K562 (cell line): ENCODE data around the gene AQP2. TPM values are rescaled to one million over a fixed set of nuclear protein-coding genes. Genes with fewer than 3 reads are reported as not detected.
A peak's percentile ranks its signal among the peaks of the same experiment; 100 is the strongest.

ENCODE experiments used
- ATAC-seq: fragments of 200-7000 bp; cut with Tn5 transposase; 3 replicates; pipeline ENCODE4 v1.9.1; 2020; ENCODE audit warnings: moderate library complexity
- BruUV-seq: library from RNA; stranded (reverse); fragments of 400-500 nt; replicated peaks from 2 replicates; lab custom pipeline; 2021; lab: Mats Ljungman, UMichigan
- CTCF ChIA-PET: fragments of 300-600 bp; formaldehyde crosslinking; extraction: SDS; loops from one replicate; lab custom pipeline; 2021; ENCODE audit warnings: low intra/inter-chr PET ratio; lab: Yijun Ruan, JAX
- POLR2A ChIA-PET: fragments of 300-600, 350-650 bp; sonication (Branson Sonifier 250); formaldehyde crosslinking; extraction: SDS; loops from one replicate; lab custom pipeline; 2021; ENCODE audit warnings: antibody characterized with exemption, inconsistent platforms; lab: Yijun Ruan, JAX
- DNase-seq, 4 experiments: peaks; one replicate each; pipeline versions ENCODE4 v3.0.0 to v3.0.0-alpha.2; 2011 to 2018; ENCODE audit warnings: low spot score in 3 of 4, mixed read lengths in 3 of 4; ENCODE audit errors: extremely low read depth in 1 of 4
- FAIRE-seq: peaks from 2 replicates; lab custom pipeline; 2011; peaks lifted over from hg19 to GRCh38; lab: Jason Lieb, UNC
- H2AFZ ChIP-seq: 2 replicates; pipeline ENCODE4 v1.6.0; 2011; ENCODE audit warnings: low read depth, low read length, control low read depth, inconsistent platforms
- H3K27ac ChIP-seq: fragments of 200-600 bp; 3 replicates; pipeline ENCODE4 v1.8.0; 2011; ENCODE audit warnings: low read depth, mild to moderate bottlenecking, control low read depth, inconsistent platforms, low read length, moderate library complexity, mixed read lengths; ENCODE audit errors: extremely low read depth
- H3K27me3 ChIP-seq, 2 experiments: fragments of 300-600 bp in 1 of 2; 2 replicates in 1 of 2; 3 replicates in 1 of 2; pipeline versions ENCODE4 v1.6.0 to v1.8.0; 2011; ENCODE audit warnings: inconsistent platforms in 2 of 2, low read length in 2 of 2, mild to moderate bottlenecking in 1 of 2, mixed read lengths in 1 of 2, moderate library complexity in 1 of 2; ENCODE audit not compliant: control insufficient read depth in 2 of 2, insufficient read depth in 2 of 2
- H3K36me3 ChIP-seq: fragments of 300-600 bp; 3 replicates; pipeline ENCODE4 v1.8.0; 2011; ENCODE audit warnings: mild to moderate bottlenecking, low read length, inconsistent platforms; ENCODE audit not compliant: control insufficient read depth, insufficient read depth
- H3K4me1 ChIP-seq, 2 experiments: fragments of 200-600 bp in 1 of 2; replicated peaks in 1 of 2; 2 replicates in 1 of 2; 3 replicates in 1 of 2; pipeline versions ENCODE4 v1.5.1 to v1.8.0; 2011; ENCODE audit warnings: inconsistent platforms in 2 of 2, low read length in 2 of 2, mild to moderate bottlenecking in 1 of 2, mixed read lengths in 1 of 2, moderate library complexity in 1 of 2; ENCODE audit not compliant: control insufficient read depth in 2 of 2, insufficient read depth in 2 of 2
- H3K4me2 ChIP-seq: 2 replicates; pipeline ENCODE4 v1.6.1; 2011; ENCODE audit warnings: low read length, control low read depth, inconsistent platforms, mixed read lengths; ENCODE audit not compliant: insufficient read depth
- H3K4me3 ChIP-seq: fragments of 200-600 bp; sonication (generic), shearing (Covaris generic); 2 replicates; pipeline ENCODE4 v1.5.1; 2016; ENCODE audit warnings: control low read depth, inconsistent platforms
- H3K79me2 ChIP-seq: fragments of 200-600 bp; 3 replicates; pipeline ENCODE4 v1.8.0; 2011; ENCODE audit warnings: low read length, inconsistent platforms; ENCODE audit not compliant: control insufficient read depth, insufficient read depth
- H3K9ac ChIP-seq, 2 experiments: 2 replicates each; pipeline versions ENCODE4 v1.6.0 to v1.6.1; 2011; ENCODE audit warnings: low read depth in 2 of 2, low read length in 2 of 2, control low read depth in 1 of 2, inconsistent platforms in 1 of 2, mild to moderate bottlenecking in 1 of 2, mixed read lengths in 1 of 2; ENCODE audit not compliant: insufficient read depth in 1 of 2
- H3K9me1 ChIP-seq: one replicate; pipeline ENCODE4 v1.6.0; 2011; ENCODE audit warnings: inconsistent platforms, mild to moderate bottlenecking, low read length, moderate library complexity; ENCODE audit not compliant: control insufficient read depth, insufficient read depth
- H3K9me3 ChIP-seq: replicated peaks from 2 replicates; pipeline ENCODE4 v1.5.1; 2011; ENCODE audit warnings: low read depth, low read length, inconsistent platforms; ENCODE audit not compliant: control insufficient read depth, insufficient read depth
- H4K20me1 ChIP-seq: replicated peaks from 2 replicates; pipeline ENCODE4 v1.6.1; 2011; ENCODE audit warnings: low read length, inconsistent platforms, mixed read lengths; ENCODE audit not compliant: control insufficient read depth, insufficient read depth
- BACH1 ChIP-seq: fragments of 200-800 bp; sonication (Bioruptor generic); IDR thresholded peaks from 2 replicates; pipeline ENCODE4 v1.6.1; 2016; ENCODE audit warnings: missing genetic modification characterization, missing compliant biosample characterization
- EGR1 ChIP-seq: fragments of 450-650 bp; conservative IDR thresholded peaks from 2 replicates; pipeline ENCODE4 v1.6.1; 2017; ENCODE audit warnings: mild to moderate bottlenecking
- SPI1 ChIP-seq: IDR thresholded peaks from 2 replicates; pipeline ENCODE4 v1.6.1; 2011; ENCODE audit warnings: low read depth, low read length, control low read depth, borderline replicate concordance
- ZFP30 ChIP-seq: fragments of 250-450 bp; sonication (Bioruptor Pico); IDR thresholded peaks from 2 replicates; pipeline ENCODE4 v1.8.0; 2022; ENCODE audit warnings: moderate library complexity, mild to moderate bottlenecking, inconsistent platforms, borderline replicate concordance
- ZNF263 ChIP-seq: sonication (generic); formaldehyde crosslinking; IDR thresholded peaks from 2 replicates; pipeline ENCODE4 v1.8.0; 2022; ENCODE audit warnings: mild to moderate bottlenecking, missing genetic modification reagents, borderline replicate concordance
- ZNF717 ChIP-seq: fragments of 250-450 bp; sonication (Bioruptor Pico); IDR thresholded peaks from 2 replicates; pipeline ENCODE4 v1.5.0; 2021
- ZZZ3 ChIP-seq: fragments of 450-650 bp; IDR thresholded peaks from 2 replicates; pipeline ENCODE4 v1.6.1; 2016; ENCODE audit warnings: antibody characterized with exemption, mild to moderate bottlenecking, moderate library complexity
- WGBS: fragments of 100-300 bp; shearing (Covaris generic); methylation state at CpG from one replicate; pipeline ENCODE4 v1.1.6; 2016; ENCODE audit warnings: low coverage, mixed read lengths; ENCODE audit not compliant: insufficient coverage; ENCODE audit errors: missing lambda C conversion rate; 5-methylcytosine and 5-hydroxymethylcytosine counted together
- in situ Hi-C: fragments of 300-500 bp; cut with MboI; formaldehyde crosslinking; loops from 4 replicates; pipeline ENCODE4 v1.15.0; 2018; ENCODE audit warnings: inconsistent platforms, mixed read lengths
- intact Hi-C: fragments of 100-400 bp; cut with micrococcal nuclease; formaldehyde crosslinking; loops from 2 replicates; pipeline ENCODE4 v1.14.2; 2022
- polyA plus RNA-seq, 8 experiments: library from polyadenylated mRNA; depleted of rRNA in 4 of 8; stranded (reverse) in 5 of 8; unstranded in 3 of 8; fragments of >200 nt; fragmentation: Nextera tagmentation in 2 of 8; fragmentation: Illumina TruSeq in 1 of 8; extraction: Ambion mirVana in 2 of 8; extraction: Trizol in 1 of 8; gene quantifications; 2 replicates each; pipeline versions ENCODE4 v1.2.1 to v1.2.3, GENCODE V29; 2011 to 2014; ENCODE audit warnings: inconsistent platforms in 1 of 8, missing spikeins in 1 of 8
- total RNA-seq, 7 experiments: library from RNA; depleted of rRNA in 6 of 7; stranded (reverse); fragments of >200 nt in 6 of 7; fragmentation: Illumina TruSeq in 2 of 7; extraction: Trizol in 2 of 7; gene quantifications; 2 replicates each; pipeline versions ENCODE4 v1.2.1 to v1.2.3, GENCODE V29; 2011 to 2021; ENCODE audit warnings: low replicate concordance in 1 of 7
- TF ChIP-seq, protein P1 (sequence below), 2 experiments: fragments of 450-650 bp in 1 of 2; sonication (generic) in 1 of 2; formaldehyde crosslinking; conservative IDR thresholded peaks; 2 replicates each; pipeline versions ENCODE4 v1.4.0 to v1.8.1; 2020 to 2022; ENCODE audit warnings: mild to moderate bottlenecking in 1 of 2, missing genetic modification reagents in 1 of 2
- TF ChIP-seq, protein P2 (sequence below): fragments of 200-800 bp; sonication (Bioruptor generic); IDR thresholded peaks from 2 replicates; pipeline ENCODE4 v1.6.1; 2017; ENCODE audit warnings: missing genetic modification characterization, missing compliant biosample characterization

The AQP2 gene
- total and polyA plus RNA-seq, 9 of the 15 experiments (the other 6 are each of a cell fraction or from before 2014, with no cell fraction given): not detected

DNA sequence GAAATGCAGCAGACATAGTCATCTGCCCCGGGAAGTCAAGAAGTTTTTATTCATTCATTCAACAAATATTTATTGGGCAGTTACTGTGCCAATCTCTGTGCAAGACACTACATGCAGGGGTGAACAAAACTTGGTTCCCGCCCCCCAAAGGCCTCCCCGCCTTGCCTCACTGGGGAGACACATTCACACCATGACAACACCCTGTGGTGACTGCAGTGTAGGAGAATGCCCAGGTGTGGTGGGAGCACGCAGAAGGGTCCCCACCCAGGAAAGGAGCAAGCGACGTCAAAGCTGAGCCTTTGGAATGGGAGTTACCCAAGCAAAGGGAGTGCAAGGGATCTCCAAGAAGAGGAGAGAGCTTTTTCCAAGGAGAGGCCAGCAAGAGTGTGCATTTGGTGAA is 20.6 kb downstream of the AQP2 start (continued):
- TF ChIP-seq ZFP30 (CRISPR knock-in tag): no peak
- TF ChIP-seq ZNF717 (CRISPR knock-in tag): no peak

DNA sequence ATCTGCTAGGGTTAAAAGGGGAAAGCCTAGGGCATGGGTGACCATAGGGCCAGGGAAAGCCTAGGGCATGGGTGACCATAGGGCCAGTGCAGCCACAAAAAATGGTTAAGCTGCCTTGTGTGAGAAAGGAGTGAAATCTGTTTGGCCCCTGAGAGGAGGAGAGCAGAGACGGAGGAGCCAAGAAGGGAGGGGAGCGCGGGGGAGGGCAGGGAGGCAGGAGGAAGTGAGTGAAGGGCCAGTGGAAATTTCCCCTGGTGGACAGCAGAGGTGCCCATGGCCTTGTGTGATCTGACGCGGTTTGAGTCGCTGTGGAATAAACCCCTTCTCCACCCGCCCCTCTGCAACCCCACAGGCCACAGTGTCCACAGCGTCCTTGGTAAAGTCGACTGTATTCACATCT is 21.6 kb downstream of the AQP2 start:
- 8% methylated on average over 5 of the region's 9 CpGs for WGBS

More for the DNA sequence above, 21.6 kb downstream of the AQP2 start:
- peaks cover 2 to 45% of the 10 kb centered on the region in 2 experiments; a peak in 4 of 5 replicates for H3K4me1 ChIP-seq
- ChIA-PET CTCF (interaction anchor here (1.7 kb wide), 1 partner anchor 98 kb away, joined by 5 read pairs; no protein-coding TSS in a partner anchor), POLR2A (interaction anchor here (0.5 kb wide), 1 partner anchor 82 kb away, joined by 3 read pairs; no protein-coding TSS in a partner anchor)
- TF ChIP-seq SPI1 (peak; percentile 38; the same call in 1 of the 2 replicates), ZNF263 (CRISPR knock-in tag) (peak; percentile 54; the same call in 1 of the 2 replicates), BACH1 (tag) (no peak), ZZZ3 (no peak), EGR1 (peak; percentile 44; the same call in 1 of the 2 replicates)
- TF ChIP-seq, protein P1, sequence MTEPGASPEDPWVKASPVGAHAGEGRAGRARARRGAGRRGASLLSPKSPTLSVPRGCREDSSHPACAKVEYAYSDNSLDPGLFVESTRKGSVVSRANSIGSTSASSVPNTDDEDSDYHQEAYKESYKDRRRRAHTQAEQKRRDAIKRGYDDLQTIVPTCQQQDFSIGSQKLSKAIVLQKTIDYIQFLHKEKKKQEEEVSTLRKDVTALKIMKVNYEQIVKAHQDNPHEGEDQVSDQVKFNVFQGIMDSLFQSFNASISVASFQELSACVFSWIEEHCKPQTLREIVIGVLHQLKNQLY (CRISPR knock-in tag; conservative IDR thresholded peaks at IDR 0.05): no peak
- TF ChIP-seq, protein P2, sequence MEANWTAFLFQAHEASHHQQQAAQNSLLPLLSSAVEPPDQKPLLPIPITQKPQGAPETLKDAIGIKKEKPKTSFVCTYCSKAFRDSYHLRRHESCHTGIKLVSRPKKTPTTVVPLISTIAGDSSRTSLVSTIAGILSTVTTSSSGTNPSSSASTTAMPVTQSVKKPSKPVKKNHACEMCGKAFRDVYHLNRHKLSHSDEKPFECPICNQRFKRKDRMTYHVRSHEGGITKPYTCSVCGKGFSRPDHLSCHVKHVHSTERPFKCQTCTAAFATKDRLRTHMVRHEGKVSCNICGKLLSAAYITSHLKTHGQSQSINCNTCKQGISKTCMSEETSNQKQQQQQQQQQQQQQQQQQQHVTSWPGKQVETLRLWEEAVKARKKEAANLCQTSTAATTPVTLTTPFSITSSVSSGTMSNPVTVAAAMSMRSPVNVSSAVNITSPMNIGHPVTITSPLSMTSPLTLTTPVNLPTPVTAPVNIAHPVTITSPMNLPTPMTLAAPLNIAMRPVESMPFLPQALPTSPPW: peak; percentile 63
- no peaks in the 10 kb centered on the region for H3K36me3 ChIP-seq
- H3K9ac ChIP-seq: no peak overlapping the region
- BruUV-seq: no TSS peak
- no peaks in the 10 kb centered on the region for H3K79me2 ChIP-seq
- peaks cover 18% of the 10 kb centered on the region for H4K20me1 ChIP-seq
- H3K27ac ChIP-seq: no peak overlapping the region
- intact Hi-C loops: no loop called here
- H3K9me3 ChIP-seq: no peaks in the 10 kb centered on the region
- in situ Hi-C loops: loop anchor here (5.0 kb wide), 1 partner anchor 95 kb away; no protein-coding TSS in a partner anchor
- DNase-seq: peak in 1 of 4 experiments; percentile 25
- no peak for FAIRE-seq
- peaks cover 28 to 65% of the 10 kb centered on the region in 2 experiments; a peak in 4 of 5 replicates for H3K27me3 ChIP-seq
- no peak overlapping the region for H3K4me3 ChIP-seq
- no peak overlapping the region for H2AFZ ChIP-seq
- no peaks in the 10 kb centered on the region for H3K9me1 ChIP-seq
- H3K4me2 ChIP-seq: no peak overlapping the region
- no peak for ATAC-seq
